Activated effector memory CD4-positive, alpha-beta T cell treated with anti-CD3 and anti-CD28 coated beads, Interleukin-2, amount 50 U/mL, for 16 hours (primary cell): ENCODE measurements around the gene DPY19L3.
"Not testable (repeated sequence)": the region's sequence is repeated elsewhere in the genome, so short reads cannot be mapped to it uniquely, and the experiment has no call there.

Experiments used
- DNase-seq: peaks from one replicate; pipeline ENCODE4 v3.0.0-alpha.2; 2020

Gene DPY19L3

GRCh38 chr19:32405431-32406160 is at the start of gene DPY19L3:
Gene DPY19L3 (plus strand): TSS chr19:32405770. CDS start chr19:32408254, 2,484 bp downstream.
- DNase-seq = peak; percentile 96

- no peak for DNase-seq
Measured at GRCh38 chr19:32357720-32358119, 47.9 kb upstream of the DPY19L3 start.

GRCh38 chr19:32358321-32358720 is 47.2 kb upstream of the DPY19L3 start:
- DNase-seq = no peak

GRCh38 chr19:32359581-32359980 is 46.0 kb upstream of the DPY19L3 start:
- DNase-seq = no peak

- DNase-seq = no peak
Measured at GRCh38 chr19:32361574-32362317, 43.8 kb upstream of the DPY19L3 start.

GRCh38 chr19:32362318-32362691 is 43.3 kb upstream of the DPY19L3 start:
- DNase-seq = no peak

GRCh38 chr19:32363175-32363574 is 42.4 kb upstream of the DPY19L3 start:
- no peak for DNase-seq

- DNase-seq = no peak
Measured at GRCh38 chr19:32363632-32364031, 41.9 kb upstream of the DPY19L3 start.

- no peak for DNase-seq
Measured at GRCh38 chr19:32364040-32364439, 41.5 kb upstream of the DPY19L3 start.

- no peak for DNase-seq
Measured at GRCh38 chr19:32367063-32367462, 38.5 kb upstream of the DPY19L3 start.

- DNase-seq = no peak
Measured at GRCh38 chr19:32367948-32368536, 37.5 kb upstream of the DPY19L3 start.

GRCh38 chr19:32368787-32369186 is 36.8 kb upstream of the DPY19L3 start:
- no peak for DNase-seq

GRCh38 chr19:32372726-32373517 is 32.6 kb upstream of the DPY19L3 start:
- no peak for DNase-seq

GRCh38 chr19:32373585-32374295 is 31.8 kb upstream of the DPY19L3 start:
- DNase-seq = no peak

GRCh38 chr19:32374362-32374761 is 31.2 kb upstream of the DPY19L3 start:
- DNase-seq = not testable (repeated sequence)

- DNase-seq = not testable (repeated sequence)
Measured at GRCh38 chr19:32377088-32377487, 28.5 kb upstream of the DPY19L3 start.

- no peak for DNase-seq
Measured at GRCh38 chr19:32380269-32380668, 25.3 kb upstream of the DPY19L3 start.

GRCh38 chr19:32387701-32388392 is 17.7 kb upstream of the DPY19L3 start:
- no peak for DNase-seq

GRCh38 chr19:32388393-32388855 is 17.1 kb upstream of the DPY19L3 start:
- no peak for DNase-seq

- DNase-seq = no peak
Measured at GRCh38 chr19:32392901-32393300, 12.7 kb upstream of the DPY19L3 start.

GRCh38 chr19:32396046-32396652 is 9.4 kb upstream of the DPY19L3 start:
- DNase-seq = no peak
